ENCODE data around the gene RHNO1. TPM values are rescaled to one million over a fixed set of nuclear protein-coding genes. Genes with fewer than 3 reads are reported as not detected.

RHNO1 gene
- total and polyA plus RNA-seq, 2 of the 8 experiments (the other 6 are each of a cell fraction or from before 2014, with no cell fraction given) = 55.8 to 56.9 TPM

DNA sequence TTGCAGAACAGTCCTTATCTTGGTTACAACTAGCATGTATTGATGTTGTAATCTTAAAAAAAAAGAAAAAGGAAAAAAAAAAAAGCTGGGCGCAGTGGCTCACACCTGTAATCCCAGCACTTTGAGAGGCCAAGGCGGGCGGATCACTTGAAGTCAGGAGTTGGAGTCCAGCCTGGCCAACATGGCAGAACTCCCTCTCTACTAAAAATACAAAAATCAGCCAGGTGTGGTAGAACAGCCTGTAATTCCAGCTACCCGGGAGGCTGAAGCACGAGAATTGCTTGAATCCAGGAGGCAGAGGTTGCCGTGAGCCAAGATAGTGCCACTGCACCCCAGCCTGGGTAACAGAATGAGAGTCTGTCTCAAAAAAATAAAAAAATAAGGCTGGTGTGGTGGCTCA lies 56.6 kb downstream of the RHNO1 start:
- Histone ChIP-seq H3K9me3 (ENCODE audit: insufficient read depth in 2 of 2, low read depth in 1 of 2, low read length in 1 of 2) (no peaks in the 10 kb centered on the region), H3K18ac (ENCODE audit: extremely low read depth, low read length) (no peak overlapping the region), H3K36me3 (ENCODE audit: control insufficient read depth in 2 of 4, insufficient read depth in 4 of 4, low read length in 3 of 4) (peaks cover 0 to 15% (median 6%) of the 10 kb centered on the region in 4 experiments; a peak in 5 of 8 replicates), H4K20me1 (replicated peaks in 1 of 2; ENCODE audit: control insufficient read depth in 1 of 2, insufficient read depth in 2 of 2, low read length in 2 of 2) (no peaks in the 10 kb centered on the region), H3K4ac (replicated peaks; ENCODE audit: insufficient read length, low read depth, low read length) (no peak overlapping the region), H3K9ac (replicated peaks in 1 of 4; ENCODE audit: extremely low read depth in 1 of 4, low read depth in 3 of 4, low read length in 3 of 4) (no peak overlapping the region), H2BK12ac (ENCODE audit: low read depth, low read length) (no peak overlapping the region), H2BK5ac (ENCODE audit: low read depth, low read length) (no peak overlapping the region), H3K27me3 (replicated peaks in 1 of 4; ENCODE audit: control insufficient read depth in 3 of 4, extremely low read depth in 1 of 4, insufficient read depth in 3 of 4, low read length in 3 of 4) (no peaks in the 10 kb centered on the region), H3K23ac (ENCODE audit: insufficient read length) (no peak overlapping the region), H3K4me2 (ENCODE audit: insufficient read depth in 1 of 2, low read depth in 2 of 2, low read length in 2 of 2) (no peak overlapping the region), H3K79me1 (ENCODE audit: low read depth, low read length) (no peaks in the 10 kb centered on the region), H4K8ac (ENCODE audit: extremely low read depth, insufficient read depth, low read length) (no peak overlapping the region), H3K14ac (ENCODE audit: insufficient read length) (no peak overlapping the region), H2BK20ac (ENCODE audit: low read length) (no peak overlapping the region), H3K79me2 (ENCODE audit: control insufficient read depth in 1 of 2, insufficient read depth in 2 of 2, low read length in 2 of 2) (no peaks in the 10 kb centered on the region), H2AFZ (ENCODE audit: low read length) (no peak overlapping the region), H4K91ac (replicated peaks; ENCODE audit: insufficient read length, low read length) (no peak overlapping the region), H3K23me2 (ENCODE audit: low read depth, low read length) (0 out of 2 replicates have a peak, but pooled peaks cover 1% of the 10 kb centered on the region), H3K4me1 (replicated peaks in 1 of 4; ENCODE audit: control insufficient read depth in 3 of 4, insufficient read depth in 4 of 4, low read length in 3 of 4) (no peaks in the 10 kb centered on the region), H2BK120ac (replicated peaks; ENCODE audit: low read depth, low read length) (no peak overlapping the region), H2BK15ac (ENCODE audit: low read length) (no peak overlapping the region), H2AK5ac (ENCODE audit: low read depth, low read length) (no peak overlapping the region), H4K5ac (ENCODE audit: insufficient read length, low read depth, low read length) (no peak overlapping the region), H3K56ac (replicated peaks; ENCODE audit: insufficient read length, low read depth, low read length) (no peak overlapping the region), H3K27ac (ENCODE audit: low read depth, low read length) (no peak overlapping the region), H3K4me3 (ENCODE audit: extremely low read depth in 1 of 4, insufficient read depth in 2 of 4, low read depth in 3 of 4, low read length in 4 of 4) (no peak overlapping the region)
- TF ChIP-seq SP2 (IDR thresholded peaks at IDR 0.05; ENCODE audit: low read length) = no peak
- no peak for TF ChIP-seq CBX5 (IDR thresholded peaks at IDR 0.05; ENCODE audit: low read depth, low read length)
- no peak for TF ChIP-seq FOSL1 (IDR thresholded peaks at IDR 0.05; ENCODE audit: insufficient read depth, low read depth, low read length)
- no peak for TF ChIP-seq EP300 (IDR thresholded peaks at IDR 0.05; ENCODE audit: borderline replicate concordance in 1 of 2, low read depth in 2 of 2, low read length in 2 of 2)
- no peak for TF ChIP-seq GTF2F1 (IDR thresholded peaks at IDR 0.05; ENCODE audit: borderline replicate concordance, low read depth, low read length)
- TF ChIP-seq CEBPB (IDR thresholded peaks at IDR 0.05; ENCODE audit: low read depth, low read length) = no peak
- TF ChIP-seq KDM1A (IDR thresholded peaks at IDR 0.05; ENCODE audit: borderline replicate concordance, low read length) = no peak
- TF ChIP-seq SIX5 (IDR thresholded peaks at IDR 0.05; ENCODE audit: low read depth, low read length) = no peak
- no peak for TF ChIP-seq BRCA1 (IDR thresholded peaks at IDR 0.05; ENCODE audit: low read depth, low read length)
- TF ChIP-seq JUND (IDR thresholded peaks at IDR 0.05; ENCODE audit: low read length) = no peak
- TF ChIP-seq BACH1 (IDR thresholded peaks at IDR 0.05; ENCODE audit: low read length) = no peak
- TF ChIP-seq, protein P1, sequence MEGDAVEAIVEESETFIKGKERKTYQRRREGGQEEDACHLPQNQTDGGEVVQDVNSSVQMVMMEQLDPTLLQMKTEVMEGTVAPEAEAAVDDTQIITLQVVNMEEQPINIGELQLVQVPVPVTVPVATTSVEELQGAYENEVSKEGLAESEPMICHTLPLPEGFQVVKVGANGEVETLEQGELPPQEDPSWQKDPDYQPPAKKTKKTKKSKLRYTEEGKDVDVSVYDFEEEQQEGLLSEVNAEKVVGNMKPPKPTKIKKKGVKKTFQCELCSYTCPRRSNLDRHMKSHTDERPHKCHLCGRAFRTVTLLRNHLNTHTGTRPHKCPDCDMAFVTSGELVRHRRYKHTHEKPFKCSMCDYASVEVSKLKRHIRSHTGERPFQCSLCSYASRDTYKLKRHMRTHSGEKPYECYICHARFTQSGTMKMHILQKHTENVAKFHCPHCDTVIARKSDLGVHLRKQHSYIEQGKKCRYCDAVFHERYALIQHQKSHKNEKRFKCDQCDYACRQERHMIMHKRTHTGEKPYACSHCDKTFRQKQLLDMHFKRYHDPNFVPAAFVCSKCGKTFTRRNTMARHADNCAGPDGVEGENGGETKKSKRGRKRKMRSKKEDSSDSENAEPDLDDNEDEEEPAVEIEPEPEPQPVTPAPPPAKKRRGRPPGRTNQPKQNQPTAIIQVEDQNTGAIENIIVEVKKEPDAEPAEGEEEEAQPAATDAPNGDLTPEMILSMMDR (IDR thresholded peaks at IDR 0.05; ENCODE audit: control extremely low read depth in 1 of 3, insufficient read depth in 1 of 3, low read depth in 1 of 3, low read length in 3 of 3) = no peak
- no peak for TF ChIP-seq SIRT6 (IDR thresholded peaks at IDR 0.05; ENCODE audit: low read length)
- POLR2A ChIA-PET (ENCODE audit: partially characterized antibody) = interaction anchor here (1.2 kb wide), 1 partner anchor 27 kb away, joined by 3 read pairs; no protein-coding TSS in a partner anchor
- FAIRE-seq (no peak), DNase-seq (ENCODE audit: low read depth in 1 of 2, low spot score in 2 of 2) (no peak)
- CTCF ChIA-PET (ENCODE audit: partially characterized antibody) = interaction anchor here (0.7 to 4.2 kb wide), 7 partner anchors 9 to 100 kb away, joined by 3 to 21 read pairs (median 4); no protein-coding TSS in a partner anchor
- 97% methylated on average over 6 of the region's 6 CpGs; no CpG with 5 or more reads in 1 of the 2 experiments for WGBS, 2 experiments (ENCODE audit: extremely low coverage in 1 of 2, insufficient coverage in 1 of 2, insufficient read length in 1 of 2, insufficient replicate concordance in 2 of 2, low coverage in 1 of 2, low lambda C conversion rate in 2 of 2, missing lambda C conversion rate in 1 of 2)
